Suprapubic skin (tissue), 4 donors: Measurements from ENCODE around the gene ST3GAL3.

Experiments
- EP300 ChIP-seq: sonication (generic); formaldehyde crosslinking; IDR thresholded peaks from one replicate; pipeline ENCODE4 v1.6.1; 2017; ENCODE audit warnings: antibody characterized with exemption
- POLR2A ChIP-seq, 2 donors: fragments of 450-650 bp; IDR thresholded peaks; one replicate each; pipeline ENCODE4 v1.6.1; 2017; ENCODE audit warnings: antibody characterized with exemption in 2 of 2, mild to moderate bottlenecking in 2 of 2, moderate library complexity in 2 of 2
- POLR2AphosphoS5 ChIP-seq, 3 donors: sonication (generic); formaldehyde crosslinking; IDR thresholded peaks; one replicate each; pipeline ENCODE4 v1.6.1; 2017; ENCODE audit warnings: antibody characterized with exemption in 3 of 3
- TF ChIP-seq, protein P1 (sequence below), 2 donors: fragments of 200-600 bp in 1 of 2; fragments of 450-650 bp in 1 of 2; sonication (generic) in 1 of 2; IDR thresholded peaks; one replicate each; pipeline ENCODE4 v1.5.1; 2016 to 2019; ENCODE audit warnings: antibody characterized with exemption in 2 of 2, mild to moderate bottlenecking in 1 of 2, moderate library complexity in 1 of 2

DNA sequence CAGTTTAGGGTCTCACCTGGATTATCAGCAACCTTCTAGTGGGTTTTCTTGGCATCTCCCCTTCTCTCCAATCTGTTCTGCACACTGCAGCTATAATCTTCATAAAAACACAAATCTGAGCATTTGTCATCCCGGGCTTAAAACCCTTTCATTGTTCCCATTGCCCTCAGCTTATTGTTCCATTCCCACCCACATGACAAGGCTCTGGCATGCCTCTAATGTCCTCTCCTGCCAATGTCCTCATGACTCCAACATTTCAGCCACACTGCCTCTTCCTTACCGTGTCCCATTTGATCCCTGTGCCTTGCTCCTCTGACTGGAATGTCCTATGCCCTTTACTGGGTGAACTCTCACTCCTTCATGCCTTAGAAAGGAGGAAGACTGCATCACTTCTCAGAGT is 255.0 kb downstream of the ST3GAL3 start:
- TF ChIP-seq, protein P1, sequence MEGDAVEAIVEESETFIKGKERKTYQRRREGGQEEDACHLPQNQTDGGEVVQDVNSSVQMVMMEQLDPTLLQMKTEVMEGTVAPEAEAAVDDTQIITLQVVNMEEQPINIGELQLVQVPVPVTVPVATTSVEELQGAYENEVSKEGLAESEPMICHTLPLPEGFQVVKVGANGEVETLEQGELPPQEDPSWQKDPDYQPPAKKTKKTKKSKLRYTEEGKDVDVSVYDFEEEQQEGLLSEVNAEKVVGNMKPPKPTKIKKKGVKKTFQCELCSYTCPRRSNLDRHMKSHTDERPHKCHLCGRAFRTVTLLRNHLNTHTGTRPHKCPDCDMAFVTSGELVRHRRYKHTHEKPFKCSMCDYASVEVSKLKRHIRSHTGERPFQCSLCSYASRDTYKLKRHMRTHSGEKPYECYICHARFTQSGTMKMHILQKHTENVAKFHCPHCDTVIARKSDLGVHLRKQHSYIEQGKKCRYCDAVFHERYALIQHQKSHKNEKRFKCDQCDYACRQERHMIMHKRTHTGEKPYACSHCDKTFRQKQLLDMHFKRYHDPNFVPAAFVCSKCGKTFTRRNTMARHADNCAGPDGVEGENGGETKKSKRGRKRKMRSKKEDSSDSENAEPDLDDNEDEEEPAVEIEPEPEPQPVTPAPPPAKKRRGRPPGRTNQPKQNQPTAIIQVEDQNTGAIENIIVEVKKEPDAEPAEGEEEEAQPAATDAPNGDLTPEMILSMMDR (IDR thresholded peaks at IDR 0.05): no peak
- TF ChIP-seq POLR2AphosphoS5 (IDR thresholded peaks at IDR 0.05): no peak
- TF ChIP-seq POLR2A (IDR thresholded peaks at IDR 0.05): no peak
- no peak for TF ChIP-seq EP300
